WERI-Rb-1 (cell line): ENCODE measurements around the gene CS.
"Not testable (repeated sequence)": the region's sequence is repeated elsewhere in the genome, so short reads cannot be mapped to it uniquely, and the experiment has no call there.

Experiments
- DNase-seq: peaks from one replicate; pipeline ENCODE4 v3.0.0-alpha.2; 2020
- H3K27ac ChIP-seq: fragments of 250-450 bp; sonication (Bioruptor Pico); 2 replicates; pipeline ENCODE4 v1.5.1; 2020; ENCODE audit warnings: mild to moderate bottlenecking, moderate library complexity
- H3K27me3 ChIP-seq: fragments of 250-450 bp; sonication (Bioruptor Pico); 2 replicates; pipeline ENCODE4 v1.5.1; 2021; ENCODE audit warnings: mild to moderate bottlenecking, low read depth, moderate library complexity; ENCODE audit not compliant: insufficient read depth, severe bottlenecking
- H3K36me3 ChIP-seq: fragments of 250-450 bp; sonication (Bioruptor Pico); 2 replicates; pipeline ENCODE4 v1.5.1; 2020; ENCODE audit warnings: mild to moderate bottlenecking, moderate library complexity
- H3K4me3 ChIP-seq: 2 replicates; pipeline ENCODE4 v1.5.1; 2011; ENCODE audit warnings: low read depth, mild to moderate bottlenecking, control low read depth, low read length
- H3K9me3 ChIP-seq: fragments of 250-450 bp; sonication (Bioruptor Pico); 2 replicates; pipeline ENCODE4 v1.5.1; 2021; ENCODE audit warnings: mild to moderate bottlenecking, moderate library complexity; ENCODE audit not compliant: severe bottlenecking
- CTCF ChIP-seq: IDR thresholded peaks from 2 replicates; pipeline ENCODE4 v1.5.1; 2011; ENCODE audit warnings: low read depth, mild to moderate bottlenecking, control low read depth, inconsistent platforms, low read length

The CS gene

GRCh38 chr12:56282030-56282429 is 18.1 kb downstream of the CS start:
- H3K4me3 ChIP-seq, result no peak overlapping the region
- no peaks in the 10 kb centered on the region for H3K9me3 ChIP-seq
- no peak for DNase-seq
- no peaks in the 10 kb centered on the region for H3K27me3 ChIP-seq
- TF ChIP-seq CTCF, result no peak
- peaks cover 90% of the 10 kb centered on the region for H3K36me3 ChIP-seq
- H3K27ac ChIP-seq, result no peak overlapping the region

GRCh38 chr12:56280849-56281248 is 19.3 kb downstream of the CS start:
- TF ChIP-seq CTCF, result no peak
- DNase-seq, result no peak
- H3K27ac ChIP-seq, result no peak overlapping the region
- H3K27me3 ChIP-seq, result no peaks in the 10 kb centered on the region
- no peak overlapping the region for H3K4me3 ChIP-seq
- no peaks in the 10 kb centered on the region for H3K9me3 ChIP-seq
- H3K36me3 ChIP-seq, result peaks cover 91% of the 10 kb centered on the region

- Histone ChIP-seq H3K4me3 (no peak overlapping the region), H3K9me3 (no peaks in the 10 kb centered on the region), H3K27me3 (no peaks in the 10 kb centered on the region), H3K36me3 (peaks cover 98% of the 10 kb centered on the region), H3K27ac (peak overlapping the region; percentile 24; the same call in 1 of the 2 replicates)
- TF ChIP-seq CTCF, result no peak
- peak; percentile 57 for DNase-seq
Measured at GRCh38 chr12:56278905-56279304, 21.2 kb downstream of the CS start.

- H3K4me3 ChIP-seq, result no peak overlapping the region
- H3K36me3 ChIP-seq, result peaks cover 90% of the 10 kb centered on the region
- no peaks in the 10 kb centered on the region for H3K9me3 ChIP-seq
- TF ChIP-seq CTCF, result no peak
- no peak for DNase-seq
- no peak overlapping the region for H3K27ac ChIP-seq
- H3K27me3 ChIP-seq, result no peaks in the 10 kb centered on the region
Measured at GRCh38 chr12:56274299-56274698, 25.8 kb downstream of the CS start.

- H3K27ac ChIP-seq, DNase-seq, H3K9me3 ChIP-seq, H3K27me3 ChIP-seq, H3K4me3 ChIP-seq: not testable (repeated sequence)
- H3K36me3 ChIP-seq, result peaks cover 83% of the 10 kb centered on the region
Measured at GRCh38 chr12:56272468-56272867, 27.7 kb downstream of the CS start.

GRCh38 chr12:56271031-56271430 is 29.1 kb downstream of the CS start:
- TF ChIP-seq CTCF, result peak; percentile 67
- Histone ChIP-seq H3K27me3 (no peaks in the 10 kb centered on the region), H3K36me3 (peaks cover 69% of the 10 kb centered on the region), H3K27ac (no peak overlapping the region), H3K4me3 (no peak overlapping the region), H3K9me3 (peaks cover 2% of the 10 kb centered on the region)
- no peak for DNase-seq
